22Rv1 (cell line): Measurements from ENCODE around the gene NELL1.

Experiments
- ZFX ChIP-seq: fragments of 450-650 bp; IDR thresholded peaks from 2 replicates; pipeline ENCODE4 v1.6.1; 2017; ENCODE audit warnings: antibody characterized with exemption, borderline replicate concordance
- TF ChIP-seq, protein P1 (sequence below): fragments of 450-650 bp; IDR thresholded peaks from 2 replicates; pipeline ENCODE4 v1.5.1; 2017; ENCODE audit warnings: mild to moderate bottlenecking

DNA sequence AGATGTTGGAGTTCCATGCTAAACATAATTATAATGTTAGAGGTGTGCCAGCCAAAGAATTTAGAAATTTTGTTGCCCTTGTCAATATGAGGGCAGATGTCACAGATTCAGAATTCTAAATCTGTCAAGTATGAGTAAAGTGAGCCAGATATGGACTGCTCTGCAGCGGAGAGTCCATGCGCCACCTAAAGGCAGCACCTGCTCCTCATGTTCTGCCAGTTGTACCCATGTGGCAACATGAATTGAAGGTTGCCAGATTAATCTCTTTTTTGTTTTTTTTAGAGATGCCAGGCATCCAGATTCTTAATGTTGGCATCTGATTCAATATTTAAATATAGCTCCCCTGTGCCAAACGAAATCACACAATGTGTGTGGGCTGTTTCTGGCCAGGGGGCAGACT, 844.9 kb downstream of the NELL1 start:
- TF ChIP-seq, protein P1, sequence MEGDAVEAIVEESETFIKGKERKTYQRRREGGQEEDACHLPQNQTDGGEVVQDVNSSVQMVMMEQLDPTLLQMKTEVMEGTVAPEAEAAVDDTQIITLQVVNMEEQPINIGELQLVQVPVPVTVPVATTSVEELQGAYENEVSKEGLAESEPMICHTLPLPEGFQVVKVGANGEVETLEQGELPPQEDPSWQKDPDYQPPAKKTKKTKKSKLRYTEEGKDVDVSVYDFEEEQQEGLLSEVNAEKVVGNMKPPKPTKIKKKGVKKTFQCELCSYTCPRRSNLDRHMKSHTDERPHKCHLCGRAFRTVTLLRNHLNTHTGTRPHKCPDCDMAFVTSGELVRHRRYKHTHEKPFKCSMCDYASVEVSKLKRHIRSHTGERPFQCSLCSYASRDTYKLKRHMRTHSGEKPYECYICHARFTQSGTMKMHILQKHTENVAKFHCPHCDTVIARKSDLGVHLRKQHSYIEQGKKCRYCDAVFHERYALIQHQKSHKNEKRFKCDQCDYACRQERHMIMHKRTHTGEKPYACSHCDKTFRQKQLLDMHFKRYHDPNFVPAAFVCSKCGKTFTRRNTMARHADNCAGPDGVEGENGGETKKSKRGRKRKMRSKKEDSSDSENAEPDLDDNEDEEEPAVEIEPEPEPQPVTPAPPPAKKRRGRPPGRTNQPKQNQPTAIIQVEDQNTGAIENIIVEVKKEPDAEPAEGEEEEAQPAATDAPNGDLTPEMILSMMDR: peak; percentile 59
- no peak for TF ChIP-seq ZFX
